C4-2B (cell line): Measurements from ENCODE around the gene FASTKD2.
"Not testable (repeated sequence)": the region's sequence is repeated elsewhere in the genome, so short reads cannot be mapped to it uniquely, and the experiment has no call there.

Experiments
- H3K27ac ChIP-seq: fragments of 450-650 bp; 2 replicates; pipeline ENCODE4 v1.5.1; 2017
- ZFX ChIP-seq: fragments of 450-650 bp; IDR thresholded peaks from 2 replicates; pipeline ENCODE4 v1.6.1; 2017
- TF ChIP-seq, protein P1 (sequence below): fragments of 450-650 bp; conservative IDR thresholded peaks from 2 replicates; pipeline ENCODE4 v1.5.1; 2017; ENCODE audit warnings: mild to moderate bottlenecking

Gene FASTKD2

DNA sequence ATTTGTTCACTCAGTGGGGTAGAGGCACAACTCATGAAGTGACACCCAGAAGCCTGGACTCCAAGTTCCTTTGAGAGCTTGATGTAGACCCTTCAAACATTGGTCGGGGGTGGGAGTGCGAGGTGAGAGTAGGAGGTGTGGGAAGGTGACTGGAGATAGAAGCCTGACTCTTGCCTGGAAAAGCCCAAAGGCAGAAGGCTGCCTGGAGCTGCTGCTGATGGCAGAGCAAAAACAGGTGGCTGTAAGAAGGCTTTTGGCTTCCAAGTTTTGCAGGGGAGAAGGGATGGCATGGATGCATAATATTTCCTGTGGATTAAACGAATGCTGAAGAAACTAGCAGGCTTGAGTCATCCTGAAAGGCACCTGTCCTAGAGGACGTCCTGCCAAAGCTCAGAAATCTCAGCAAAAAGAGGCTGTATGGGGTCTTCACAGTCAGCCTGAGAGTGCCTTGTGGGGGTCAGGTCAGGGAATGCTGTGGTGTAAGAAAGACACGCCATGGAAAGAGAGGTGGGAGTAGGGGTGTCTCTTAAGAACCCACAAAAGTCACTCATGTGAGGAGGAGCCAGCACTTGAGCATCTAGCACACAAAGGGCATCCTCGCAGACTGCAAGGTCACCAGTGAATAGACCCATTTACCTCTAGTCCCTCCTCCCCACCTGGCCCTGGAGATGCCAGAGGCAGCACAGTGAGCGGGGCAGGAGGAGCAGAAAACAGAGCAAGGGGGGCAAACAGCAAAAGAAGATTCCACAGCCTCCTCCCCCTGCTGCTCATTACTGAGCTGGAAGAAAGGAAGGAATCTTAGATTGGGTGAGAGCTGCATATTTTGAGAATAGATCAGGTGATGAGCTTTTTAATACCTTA is 37.5 kb downstream of the FASTKD2 start:
- no peak overlapping the region for H3K27ac ChIP-seq
- no peak for TF ChIP-seq ZFX
- TF ChIP-seq, protein P1, sequence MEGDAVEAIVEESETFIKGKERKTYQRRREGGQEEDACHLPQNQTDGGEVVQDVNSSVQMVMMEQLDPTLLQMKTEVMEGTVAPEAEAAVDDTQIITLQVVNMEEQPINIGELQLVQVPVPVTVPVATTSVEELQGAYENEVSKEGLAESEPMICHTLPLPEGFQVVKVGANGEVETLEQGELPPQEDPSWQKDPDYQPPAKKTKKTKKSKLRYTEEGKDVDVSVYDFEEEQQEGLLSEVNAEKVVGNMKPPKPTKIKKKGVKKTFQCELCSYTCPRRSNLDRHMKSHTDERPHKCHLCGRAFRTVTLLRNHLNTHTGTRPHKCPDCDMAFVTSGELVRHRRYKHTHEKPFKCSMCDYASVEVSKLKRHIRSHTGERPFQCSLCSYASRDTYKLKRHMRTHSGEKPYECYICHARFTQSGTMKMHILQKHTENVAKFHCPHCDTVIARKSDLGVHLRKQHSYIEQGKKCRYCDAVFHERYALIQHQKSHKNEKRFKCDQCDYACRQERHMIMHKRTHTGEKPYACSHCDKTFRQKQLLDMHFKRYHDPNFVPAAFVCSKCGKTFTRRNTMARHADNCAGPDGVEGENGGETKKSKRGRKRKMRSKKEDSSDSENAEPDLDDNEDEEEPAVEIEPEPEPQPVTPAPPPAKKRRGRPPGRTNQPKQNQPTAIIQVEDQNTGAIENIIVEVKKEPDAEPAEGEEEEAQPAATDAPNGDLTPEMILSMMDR, result no peak

DNA sequence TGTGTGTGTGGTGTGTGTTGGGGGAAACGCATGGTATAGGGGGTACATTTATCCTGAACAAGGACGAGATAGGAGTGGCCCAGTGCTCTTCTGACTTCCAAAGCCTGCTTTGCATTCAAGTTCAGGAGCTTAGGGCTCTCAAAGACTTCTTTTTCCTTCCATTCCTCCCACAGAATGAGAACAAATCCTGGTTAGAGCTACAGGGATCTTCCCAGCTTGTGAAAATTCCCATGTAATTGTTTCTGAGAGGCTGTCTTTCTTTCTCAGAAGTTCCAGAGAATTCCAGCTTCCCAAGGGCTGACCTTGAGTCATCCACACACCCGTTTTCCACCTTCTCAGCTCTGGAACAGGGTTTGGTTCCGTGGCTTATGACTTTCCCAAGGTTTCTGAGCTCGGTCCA is 38.9 kb downstream of the FASTKD2 start:
- no peak overlapping the region for H3K27ac ChIP-seq
- TF ChIP-seq ZFX, result no peak
- TF ChIP-seq, protein P1, result no peak

DNA sequence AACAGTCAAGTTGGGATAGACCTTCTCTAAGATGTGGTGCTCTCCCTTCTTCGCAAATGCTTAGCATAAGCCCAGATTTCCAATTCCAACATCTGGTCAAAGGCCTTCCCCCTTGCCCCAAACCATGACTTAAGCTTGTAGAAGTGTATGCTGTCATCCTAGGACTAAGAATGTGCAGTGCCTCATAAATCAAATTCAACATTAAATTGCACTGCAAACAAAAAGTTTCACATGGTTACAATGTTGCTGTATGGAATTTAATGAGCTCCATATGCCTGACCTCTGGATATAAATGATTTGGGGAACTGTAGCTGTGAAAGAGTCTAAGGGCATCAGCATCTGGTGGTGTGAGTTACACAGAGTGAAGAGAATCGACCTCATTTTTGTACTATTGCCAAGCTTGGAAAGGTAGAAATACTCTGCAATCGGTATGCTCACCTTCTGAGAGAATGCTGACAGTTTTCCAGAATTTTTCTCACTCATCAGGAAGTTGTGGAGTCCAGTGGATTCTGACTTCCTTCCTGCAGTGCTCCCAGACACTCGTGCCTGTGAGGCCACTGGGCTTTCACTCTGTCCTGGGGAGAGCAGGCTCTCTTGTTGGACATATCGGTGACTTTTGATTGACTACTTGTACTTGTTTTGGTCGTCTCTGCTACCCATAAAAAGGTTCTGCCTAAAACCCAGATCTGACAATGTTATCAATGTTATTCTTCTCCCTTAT is 40.6 kb downstream of the FASTKD2 start:
- TF ChIP-seq, protein P1, result no peak
- no peak for TF ChIP-seq ZFX

GRCh38 chr2:206807624-206808023 is 42.2 kb downstream of the FASTKD2 start:
- H3K27ac ChIP-seq, result not testable (repeated sequence)

More for the DNA sequence above, 40.6 kb downstream of the FASTKD2 start:
- peak overlapping the region; percentile 75 for H3K27ac ChIP-seq

GRCh38 chr2:206812471-206812870 is 47.1 kb downstream of the FASTKD2 start:
- not testable (repeated sequence) for H3K27ac ChIP-seq

- H3K27ac ChIP-seq, result no peak overlapping the region
- no peak for TF ChIP-seq ZFX
- TF ChIP-seq, protein P1, result no peak
Measured at GRCh38 chr2:206814498-206814897, 49.1 kb downstream of the FASTKD2 start.

DNA sequence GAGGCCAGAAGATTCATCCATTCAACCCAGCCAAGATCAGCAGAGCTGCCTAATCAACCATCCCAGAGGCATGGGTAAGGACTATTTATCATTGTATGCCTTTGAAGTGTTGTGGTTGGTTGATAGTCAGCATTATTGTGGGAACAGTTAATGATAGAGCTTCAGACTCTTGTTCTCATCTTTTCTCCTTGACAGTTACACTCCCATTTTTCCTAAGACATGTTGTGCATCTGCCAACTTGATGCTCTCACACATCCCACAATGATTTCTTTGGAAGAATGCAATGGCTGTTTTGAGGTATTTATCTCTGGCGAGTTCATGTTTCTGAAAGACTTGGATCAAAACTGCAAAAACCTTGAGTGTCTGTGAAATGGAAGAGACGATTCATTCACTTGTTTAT is 55.4 kb downstream of the FASTKD2 start:
- no peak for TF ChIP-seq ZFX
- TF ChIP-seq, protein P1, result no peak
- H3K27ac ChIP-seq, result no peak overlapping the region

- H3K27ac ChIP-seq, result peak overlapping the region; percentile 80; the same call in 1 of the 2 replicates
- TF ChIP-seq, protein P1, result no peak
- no peak for TF ChIP-seq ZFX
Measured at GRCh38 chr2:206823178-206823577, 57.8 kb downstream of the FASTKD2 start.
